Limb (tissue), 2 donors: ENCODE results near the gene OSBPL10.

Source experiments
- DNase-seq, 2 donors: peaks; one replicate each; pipeline ENCODE4 v3.0.0-alpha.2; 2016; ENCODE audit errors: extremely low spot score in 2 of 2

Gene OSBPL10

DNA sequence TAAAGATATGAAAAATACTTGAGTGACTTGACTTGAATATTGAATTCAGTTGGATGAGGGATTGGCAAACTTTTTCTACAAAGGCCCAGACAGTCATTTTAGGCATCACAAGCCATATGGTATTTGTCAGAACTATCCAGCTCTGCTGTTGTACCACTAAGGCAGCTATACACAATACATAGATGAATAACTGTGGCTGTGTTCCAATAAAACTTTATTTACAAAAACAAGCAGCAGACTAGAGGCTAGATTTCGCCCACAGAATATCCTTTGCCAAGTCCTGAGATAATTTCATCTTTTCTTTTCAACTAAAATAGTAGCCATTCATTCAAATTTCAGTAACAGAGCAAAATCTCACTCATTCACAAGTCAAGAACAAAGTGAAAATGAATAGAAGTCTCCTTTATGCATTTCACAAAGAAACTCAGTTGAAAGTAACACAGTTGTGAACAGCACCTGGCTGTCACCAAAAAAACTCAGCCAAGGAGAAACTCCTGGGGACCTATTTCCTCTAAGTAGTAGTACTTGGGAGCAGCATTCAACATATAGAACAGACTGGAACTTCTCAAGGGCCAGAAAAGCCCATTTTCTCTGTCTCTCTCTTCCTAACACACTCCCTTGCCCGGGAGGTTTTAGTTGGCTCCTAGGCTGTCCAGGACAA, 56.3 kb downstream of the OSBPL10 start:
- DNase-seq: no peak

DNA sequence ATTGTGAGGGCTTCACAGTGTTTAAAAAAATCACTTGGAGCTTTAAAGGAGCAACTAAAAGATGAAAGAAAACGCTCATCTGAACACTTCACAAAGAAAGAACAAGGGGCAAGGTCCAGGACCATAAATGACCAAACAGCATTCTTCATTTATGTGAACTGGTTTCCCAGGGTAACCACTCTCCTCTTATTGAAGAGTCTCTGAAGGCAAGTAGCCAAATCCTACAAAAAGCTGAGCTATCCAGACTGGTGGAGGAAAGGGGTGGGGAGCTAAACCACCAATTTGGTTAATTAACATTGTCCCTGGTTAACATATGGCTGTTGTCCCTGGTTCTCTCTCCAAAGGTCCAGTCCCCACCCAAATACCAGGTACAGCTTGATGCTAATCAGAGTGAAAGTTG, 58.1 kb downstream of the OSBPL10 start:
- no peak for DNase-seq

DNA sequence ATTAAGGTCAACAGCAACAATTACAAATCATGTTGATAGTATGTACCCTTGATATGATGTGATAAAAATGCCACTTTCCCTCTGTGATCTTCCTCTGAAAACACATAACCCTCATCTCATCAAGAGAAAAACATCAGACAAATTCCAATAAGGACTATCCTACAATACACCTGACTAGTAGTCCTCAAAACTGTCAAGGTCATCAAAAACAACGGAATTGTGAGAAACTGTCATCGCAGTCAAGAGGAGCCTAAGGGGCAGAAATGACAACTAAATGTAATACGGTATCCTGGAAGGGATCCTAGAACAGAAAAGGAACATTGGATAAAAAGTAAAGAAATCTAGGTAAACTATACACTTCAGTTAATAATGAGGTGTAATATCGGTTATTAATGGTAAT, 59.2 kb downstream of the OSBPL10 start:
- no peak for DNase-seq

DNA sequence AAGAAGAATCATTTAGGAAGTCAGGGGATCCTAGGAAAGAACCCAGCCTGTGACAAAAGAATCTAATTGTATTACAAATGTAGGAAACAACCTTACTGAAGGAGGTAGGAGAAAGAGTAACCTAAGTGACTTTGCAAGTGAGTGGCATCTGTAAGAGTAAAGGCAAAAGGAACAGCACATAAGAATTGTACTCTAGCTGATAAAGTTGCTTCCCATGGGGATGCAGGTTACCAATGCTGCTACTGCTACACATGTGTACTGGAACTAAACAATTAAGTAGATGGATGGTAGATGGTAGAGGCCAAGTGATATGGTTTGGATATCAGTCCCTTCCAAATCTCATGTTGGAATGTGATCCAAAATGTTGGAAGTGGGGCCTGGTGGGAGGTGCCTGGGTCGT, 60.8 kb downstream of the OSBPL10 start:
- DNase-seq: no peak

DNA sequence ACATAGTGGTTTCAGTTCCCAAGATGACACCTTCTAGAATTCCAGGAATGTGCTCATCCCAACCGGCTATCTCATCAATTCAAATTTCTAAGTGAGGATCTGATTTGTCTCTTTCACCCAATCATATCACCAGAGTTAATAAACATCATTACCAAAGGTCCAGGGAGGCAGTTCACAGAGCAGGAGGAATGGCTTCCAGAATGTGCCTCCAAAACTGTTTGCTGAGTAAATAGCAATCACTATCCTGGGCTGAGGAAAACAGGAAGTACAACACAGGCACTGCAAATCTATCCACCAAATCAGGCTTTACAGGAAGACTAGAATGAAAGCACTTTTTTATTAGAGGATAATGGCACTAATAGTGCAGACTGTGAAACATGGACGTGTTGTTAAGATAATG, 61.5 kb downstream of the OSBPL10 start:
- DNase-seq: no peak

DNA sequence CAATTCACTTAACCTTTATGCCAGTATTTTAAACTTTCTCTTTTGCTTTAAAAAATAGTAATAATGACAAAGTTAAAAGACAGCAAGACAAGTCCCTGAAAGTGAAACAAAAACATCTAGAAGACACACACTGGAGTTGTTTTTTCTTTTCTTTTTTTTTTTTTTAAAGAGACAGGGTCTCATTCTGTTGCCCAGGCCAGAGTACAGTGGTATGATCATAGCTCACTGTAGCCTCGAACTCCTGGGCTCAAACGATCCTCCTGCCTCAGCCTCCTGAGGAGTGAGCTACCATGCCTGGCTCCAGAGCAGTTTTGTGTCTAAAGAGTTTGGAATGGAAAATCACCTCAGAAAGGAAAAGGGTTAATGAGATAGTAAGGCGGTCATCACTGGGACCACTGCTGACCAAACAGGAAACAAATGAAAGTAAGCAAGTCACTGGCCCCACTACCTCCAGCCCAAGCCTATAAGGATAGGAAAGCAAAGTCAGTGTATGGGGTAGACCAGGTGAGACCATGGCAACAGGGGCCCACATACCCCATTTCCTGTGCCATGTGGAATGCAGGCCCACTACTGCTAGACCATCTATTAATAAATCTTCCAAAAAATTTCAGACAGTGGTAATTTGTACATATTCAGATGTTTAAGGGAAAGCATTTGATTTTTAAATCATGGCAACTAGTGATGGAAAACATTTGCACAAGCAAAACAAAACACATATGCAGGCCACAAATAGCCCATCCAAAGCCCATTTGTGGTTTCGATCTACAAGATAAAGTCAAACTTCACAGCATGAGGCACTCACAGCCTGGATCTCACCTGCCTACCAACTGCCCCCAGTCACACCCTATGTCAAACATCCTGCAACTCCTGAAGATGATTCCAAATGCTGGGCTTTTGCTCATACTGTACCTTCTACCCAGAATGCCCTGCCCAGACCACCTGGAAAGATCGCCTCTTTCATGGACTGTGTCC, 62.6 kb downstream of the OSBPL10 start:
- no peak for DNase-seq

DNA sequence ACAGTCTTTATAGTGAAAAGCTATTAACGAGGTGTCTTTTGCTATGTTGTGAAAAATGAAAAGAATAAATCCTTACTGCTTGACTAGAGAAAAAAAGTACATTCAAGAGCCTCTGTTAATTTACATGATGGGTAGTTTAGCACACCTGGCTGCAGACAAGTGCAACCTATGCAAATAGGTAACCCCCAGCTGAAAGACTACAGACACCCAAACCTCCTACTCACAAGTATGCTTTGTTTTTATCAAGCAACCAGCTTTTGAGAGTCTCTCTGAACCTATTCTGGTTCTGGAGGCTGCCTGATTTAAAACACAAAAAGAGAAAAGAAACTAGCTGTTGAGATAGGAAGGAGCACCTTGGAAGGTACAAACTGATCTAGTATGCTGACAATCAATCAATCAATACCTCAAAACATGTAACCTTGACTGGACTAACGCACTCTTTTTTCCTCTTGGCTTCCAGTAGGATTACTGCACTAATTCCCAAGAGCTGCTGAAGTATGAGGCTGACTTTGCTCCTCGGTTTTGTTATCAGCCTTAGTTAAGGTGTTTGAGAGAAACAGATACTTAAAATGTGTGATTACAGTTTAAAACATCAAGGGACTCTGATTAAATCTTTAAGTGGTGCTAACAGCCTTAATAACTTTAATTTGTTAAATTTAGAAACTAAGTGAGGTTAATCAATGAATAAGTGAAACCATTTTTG, 63.6 kb downstream of the OSBPL10 start:
- no peak for DNase-seq

DNA sequence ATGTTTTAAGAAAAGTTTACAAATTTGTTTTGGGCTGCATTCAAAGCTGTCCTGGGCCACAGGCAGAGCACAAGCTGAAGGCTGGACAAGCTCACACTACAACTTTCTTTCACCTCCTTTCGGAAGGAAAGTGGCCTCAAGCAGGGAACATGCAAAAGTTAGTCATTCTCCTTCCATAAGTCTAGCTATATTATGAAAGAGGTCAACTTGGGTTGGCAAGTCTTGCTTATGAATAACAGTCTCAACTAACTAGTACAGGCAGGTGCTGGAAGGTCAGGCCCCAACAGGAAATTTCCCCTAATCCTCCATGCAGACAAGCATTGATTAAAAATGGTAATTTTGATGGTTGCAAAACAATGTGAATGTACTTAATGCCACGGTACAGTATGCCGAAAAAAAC, 69.4 kb downstream of the OSBPL10 start:
- DNase-seq: no peak

DNA sequence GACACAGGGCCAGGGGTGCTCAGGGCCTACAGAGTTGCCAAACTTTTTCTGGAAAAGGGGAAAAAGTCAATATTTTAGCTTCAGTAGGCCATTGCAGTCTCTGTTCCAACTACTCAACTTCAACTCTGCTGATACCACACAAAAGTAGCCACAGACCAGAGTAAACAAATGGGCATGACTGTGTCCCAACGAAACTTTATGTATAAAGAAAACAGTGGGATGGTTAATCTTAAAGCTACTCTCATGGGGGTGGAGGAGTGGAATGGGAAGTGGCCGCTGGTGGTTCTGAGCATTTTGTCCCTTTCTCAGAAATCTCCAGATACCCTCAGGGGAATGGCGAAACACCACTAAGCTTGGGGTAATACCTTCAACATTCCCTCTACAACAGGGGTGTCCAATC, 69.9 kb downstream of the OSBPL10 start:
- no peak for DNase-seq

DNA sequence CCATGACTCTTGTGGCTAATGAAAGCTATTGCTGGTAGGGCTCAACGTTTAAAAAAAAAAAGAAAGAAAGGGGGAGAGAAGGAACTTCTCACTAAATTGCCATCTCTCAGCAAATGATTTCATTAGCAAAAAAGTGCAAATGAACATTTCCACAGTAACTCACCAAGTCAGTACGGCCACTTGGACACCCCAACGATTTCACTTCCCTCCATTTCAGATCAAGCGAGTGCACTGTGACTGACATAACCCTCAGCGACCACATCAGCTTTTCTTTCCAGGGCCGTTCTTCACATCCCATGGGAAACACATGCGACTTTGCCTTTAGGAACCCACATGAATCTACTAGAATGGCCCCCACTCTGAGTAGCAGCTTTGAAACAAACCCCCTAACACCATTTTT, 71.6 kb downstream of the OSBPL10 start:
- DNase-seq: no peak

DNA sequence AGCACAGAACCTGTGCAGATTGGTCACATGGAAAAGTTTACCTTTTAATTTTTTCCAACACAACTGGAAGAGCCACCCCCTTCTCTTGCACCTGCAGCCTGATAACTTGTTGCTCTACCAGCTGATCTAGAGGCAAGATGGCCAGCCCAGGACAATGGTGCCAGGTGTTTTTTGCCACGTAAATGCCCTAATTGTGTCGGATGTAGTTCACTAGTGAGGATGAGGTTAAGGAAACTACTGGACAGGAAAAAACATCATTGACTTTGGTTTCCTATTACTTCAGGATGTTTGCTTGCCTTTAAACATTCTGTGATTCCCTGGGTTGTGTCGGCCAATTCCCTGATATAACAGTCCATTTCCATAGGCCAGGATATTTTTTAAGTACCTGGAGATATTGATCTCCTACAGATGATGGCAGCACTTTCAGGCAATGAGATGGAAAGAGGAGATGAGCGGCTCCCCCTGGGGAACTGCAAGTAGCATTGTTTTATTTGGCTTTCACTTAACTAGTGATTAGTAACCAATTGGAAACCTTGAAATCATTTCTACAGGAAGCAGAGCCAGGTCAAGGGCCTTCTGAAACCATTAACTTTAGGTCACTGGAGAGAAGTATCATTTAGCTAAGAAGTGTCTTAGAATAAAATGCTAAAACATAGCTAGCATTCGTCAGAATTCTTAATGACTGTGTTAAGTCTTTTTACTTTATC, 72.5 kb downstream of the OSBPL10 start:
- no peak for DNase-seq

DNA sequence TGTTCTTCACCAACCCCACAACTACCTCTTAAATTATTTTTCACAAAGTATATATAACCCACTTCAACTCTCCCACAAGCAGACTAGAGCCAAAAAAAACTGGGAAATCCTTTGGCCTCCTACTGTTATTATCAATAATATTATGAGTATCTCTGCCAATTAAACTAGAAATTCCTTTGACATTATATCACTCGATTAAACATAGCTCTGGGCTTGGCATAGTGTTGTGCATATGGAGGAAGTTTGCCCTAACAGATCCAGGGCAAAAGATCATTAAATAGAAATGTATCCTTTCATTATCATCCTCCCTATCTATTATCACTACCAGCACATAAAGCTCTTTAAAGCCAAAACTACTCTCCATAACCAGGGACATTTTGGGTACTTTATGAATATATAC, 74.9 kb downstream of the OSBPL10 start:
- no peak for DNase-seq

DNA sequence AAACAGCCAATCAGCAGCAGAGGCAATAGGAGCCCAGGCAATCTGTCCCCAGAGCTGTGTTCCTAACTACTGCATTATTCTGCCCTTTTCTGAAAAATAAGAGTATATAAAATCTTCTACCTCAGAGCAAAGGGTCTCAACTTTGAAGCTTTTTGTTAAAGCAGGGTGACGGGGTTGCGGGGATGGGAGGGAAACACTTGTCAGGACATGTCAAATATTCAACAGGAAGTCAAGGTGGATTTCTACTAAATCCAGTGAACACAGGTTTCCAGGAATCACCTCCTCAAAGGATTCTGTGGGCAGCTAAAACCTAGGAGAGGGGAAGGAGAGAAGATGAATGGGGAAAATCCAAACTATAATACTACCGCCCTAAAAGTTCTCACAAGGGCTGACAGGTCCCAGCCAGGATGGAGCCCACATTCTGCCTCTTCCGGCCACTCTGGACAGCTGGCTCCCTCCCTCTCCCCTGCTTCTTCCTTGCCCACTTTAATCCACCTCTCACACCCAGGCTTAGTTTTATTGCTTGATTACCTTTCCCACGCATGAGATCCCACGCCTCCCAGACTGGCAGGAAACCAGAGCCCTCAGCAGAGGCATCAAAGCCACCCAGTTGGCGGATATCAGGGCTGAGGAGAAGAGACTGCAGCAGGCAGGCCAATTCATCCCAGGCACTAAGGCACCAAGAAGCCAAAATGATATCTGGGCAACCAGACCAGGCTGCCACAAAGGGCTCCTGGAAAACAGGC, 77.2 kb downstream of the OSBPL10 start:
- no peak for DNase-seq

DNA sequence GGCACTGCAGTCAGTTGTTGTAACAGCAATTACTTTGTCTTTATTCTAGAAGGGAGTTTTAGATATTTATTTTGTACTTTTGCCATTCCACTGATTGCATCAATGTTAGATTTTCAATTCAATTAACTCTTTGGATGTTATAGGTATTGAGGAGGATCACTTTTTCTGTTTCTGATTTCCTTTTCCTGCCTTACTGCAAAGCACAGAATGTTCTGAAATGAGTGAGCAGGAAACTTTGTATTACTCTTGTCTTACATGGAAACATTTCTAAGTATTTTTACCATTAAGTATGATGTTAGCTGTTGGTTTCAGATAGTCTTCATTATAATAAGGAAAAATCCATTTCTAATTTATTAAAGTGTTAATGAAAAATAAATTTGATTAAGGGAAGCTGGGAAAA, 80.5 kb downstream of the OSBPL10 start:
- DNase-seq: no peak

DNA sequence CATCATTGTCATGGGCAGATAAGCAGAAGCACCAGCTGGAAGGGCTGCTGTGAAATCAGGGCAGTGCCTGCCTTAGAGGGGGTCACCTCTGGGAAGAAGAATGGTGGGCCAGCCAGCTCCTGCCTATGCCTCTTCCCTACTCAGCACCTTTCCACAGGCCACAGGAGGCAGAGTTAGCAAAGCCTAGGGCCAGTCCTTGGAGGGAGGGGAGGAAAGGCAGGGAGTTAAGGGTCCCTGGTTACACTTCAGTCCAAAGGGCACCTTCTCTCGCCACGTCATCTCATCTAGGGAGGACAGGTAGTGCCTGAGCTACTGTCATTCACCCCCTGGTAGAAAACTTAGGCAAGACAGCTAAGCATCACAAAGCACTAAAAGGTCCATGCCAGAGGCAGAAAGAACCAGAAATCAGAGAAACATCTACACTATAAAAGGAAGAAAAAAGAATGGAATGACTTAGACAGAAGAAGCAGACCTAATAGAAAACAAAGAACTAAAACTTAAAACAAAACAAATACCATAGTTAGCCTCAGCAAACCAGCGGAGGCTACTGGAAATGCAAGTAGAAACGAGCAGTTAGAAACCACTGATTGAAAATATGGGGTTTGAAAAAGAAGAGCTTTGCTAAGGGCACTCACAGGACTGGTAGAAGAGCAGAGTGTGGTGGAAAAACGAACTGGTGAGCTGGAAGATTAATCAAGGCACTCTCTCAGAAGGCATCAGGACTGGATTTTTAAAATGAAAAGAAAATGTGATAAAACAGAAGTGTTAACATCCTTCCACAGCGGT, 84.2 kb downstream of the OSBPL10 start:
- DNase-seq: no peak

DNA sequence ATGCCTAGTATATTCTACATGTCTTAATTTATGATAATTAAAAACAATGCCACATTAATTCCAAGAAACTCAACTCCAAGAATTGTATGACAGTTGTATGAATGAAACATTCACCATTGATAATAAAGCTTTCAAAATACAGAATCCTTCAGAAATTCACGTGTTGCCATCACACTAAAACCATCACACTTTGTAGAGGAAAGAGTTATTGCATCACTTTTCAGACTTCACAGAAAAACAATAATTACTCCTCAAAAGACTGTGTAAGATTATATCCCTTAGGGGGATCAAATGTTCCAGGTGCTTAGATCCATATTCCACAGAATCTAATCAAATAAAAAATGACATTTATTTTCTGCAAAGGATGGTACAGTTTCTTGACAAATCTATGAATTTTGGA, 85.0 kb downstream of the OSBPL10 start:
- no peak for DNase-seq

DNA sequence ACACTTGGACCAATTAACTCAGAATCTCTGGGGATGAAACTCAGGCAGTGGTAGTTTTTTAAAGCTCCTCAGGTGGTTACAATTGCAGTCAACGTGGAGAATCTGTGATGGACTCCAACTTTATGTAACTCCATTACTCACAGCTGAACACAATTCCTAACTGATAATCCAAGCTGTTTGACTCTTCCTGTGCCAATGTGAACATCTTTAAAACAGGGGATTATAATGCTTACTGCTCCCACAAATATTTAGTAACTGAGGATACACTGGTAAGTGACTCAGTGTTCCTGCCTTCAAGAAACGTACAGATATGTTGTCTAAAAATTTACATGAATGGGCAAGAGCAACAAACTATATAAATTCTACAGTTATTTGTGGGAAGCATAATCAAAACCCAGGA, 85.6 kb downstream of the OSBPL10 start:
- DNase-seq: no peak

DNA sequence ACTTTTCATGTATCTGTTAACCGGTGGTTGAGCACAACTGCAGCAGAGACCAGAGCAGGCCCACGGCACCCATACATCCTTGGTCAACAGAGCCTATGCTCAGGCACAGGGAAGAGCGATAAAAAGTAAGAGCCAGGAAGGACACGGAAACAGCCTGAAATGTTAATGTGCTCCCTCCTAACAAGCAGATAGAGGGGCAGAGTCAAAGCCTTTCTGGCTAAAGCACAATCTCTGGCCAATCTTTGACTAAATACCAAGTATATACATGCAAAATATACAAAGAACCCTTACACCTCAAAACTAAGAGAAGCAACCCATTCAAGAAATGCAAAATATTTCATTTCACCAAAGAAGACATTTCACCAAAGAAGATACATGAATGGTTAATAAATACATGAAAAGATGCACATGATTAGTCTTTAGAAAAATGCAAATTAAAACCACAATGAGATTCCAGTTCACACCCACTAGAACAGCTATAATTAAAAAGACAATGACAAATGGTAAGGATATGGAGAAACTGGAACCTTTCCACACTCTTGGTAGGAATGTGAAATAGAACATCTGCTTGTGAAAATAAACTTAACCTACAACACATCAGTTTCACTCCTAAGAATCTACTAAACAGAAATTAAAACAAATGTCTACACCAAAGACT, 88.0 kb downstream of the OSBPL10 start:
- no peak for DNase-seq

DNA sequence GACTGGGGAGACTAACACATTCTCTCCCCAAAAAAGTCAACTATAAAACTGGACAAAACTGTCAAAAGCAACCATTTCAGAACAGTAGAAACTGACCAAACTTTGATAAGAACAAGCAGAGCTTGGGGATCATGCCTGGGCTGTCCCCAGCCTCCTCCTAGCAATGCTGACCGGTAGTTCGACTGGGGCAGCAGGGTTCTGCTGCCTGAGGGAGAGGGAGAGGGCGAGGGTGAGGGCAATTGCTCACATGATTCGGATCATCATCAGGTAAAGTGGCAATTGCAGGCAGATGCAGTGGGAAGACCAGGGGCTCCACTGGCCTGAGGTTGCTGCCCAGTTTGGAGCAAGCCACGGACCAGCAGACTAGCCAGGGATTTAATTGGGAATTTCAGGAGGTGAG, 88.6 kb downstream of the OSBPL10 start:
- DNase-seq: no peak
